ELF-1 (cell line): ENCODE measurements around the gene TTYH3.

Experiments used
- DNase-seq: peaks from one replicate; pipeline ENCODE4 v3.0.0-alpha.2; 2016; ENCODE audit warnings: low read depth, low spot score

Gene TTYH3

GRCh38 chr7:2649139-2649838 lies 17.5 kb downstream of the TTYH3 start:
- no peak for DNase-seq

GRCh38 chr7:2649991-2650390 lies 18.2 kb downstream of the TTYH3 start:
- no peak for DNase-seq

DNA sequence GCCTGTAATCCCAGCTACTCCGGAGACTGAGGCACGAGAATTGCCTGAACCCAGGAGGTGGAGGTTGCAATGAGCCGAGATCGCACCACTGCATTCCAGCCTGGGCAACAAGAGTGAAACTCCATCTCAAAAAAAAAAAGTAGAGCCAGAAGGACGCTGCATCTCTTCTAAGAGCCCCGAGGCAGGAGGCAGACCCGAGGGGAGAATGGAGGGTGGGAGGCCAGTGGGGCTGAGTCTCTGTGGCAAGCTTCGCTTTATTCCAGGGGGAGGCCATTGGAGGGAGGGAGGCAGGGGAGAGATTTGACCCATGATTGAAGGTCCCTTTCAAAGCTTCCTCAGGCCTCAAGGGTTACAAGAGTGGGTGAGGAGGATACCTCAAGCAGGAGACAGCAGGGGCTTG lies 18.7 kb downstream of the TTYH3 start:
- no peak for DNase-seq

- no peak for DNase-seq
Measured at GRCh38 chr7:2651336-2651735, 19.6 kb downstream of the TTYH3 start.

GRCh38 chr7:2651847-2652735 lies 20.3 kb downstream of the TTYH3 start:
- DNase-seq, result no peak

GRCh38 chr7:2652736-2653060 lies 20.9 kb downstream of the TTYH3 start:
- no peak for DNase-seq

DNA sequence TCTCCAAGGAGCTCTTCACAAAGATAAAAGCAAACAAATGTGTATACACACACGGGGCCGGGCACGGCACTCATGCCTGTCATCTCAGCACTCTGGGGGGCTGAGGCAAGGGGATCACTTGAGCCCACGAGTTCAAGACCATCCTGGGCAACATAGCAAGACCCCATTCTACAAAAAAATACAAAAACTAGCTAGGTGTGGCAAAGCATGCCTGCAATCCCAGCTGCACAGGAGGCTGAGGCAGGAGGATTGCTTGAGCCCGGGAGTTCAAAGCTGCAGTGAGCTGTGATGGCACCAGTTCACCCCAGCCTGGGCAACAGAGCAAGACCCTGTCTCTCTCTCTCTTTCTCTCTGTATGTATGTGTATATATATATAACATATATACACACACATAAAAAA lies 22.3 kb downstream of the TTYH3 start:
- no peak for DNase-seq

DNA sequence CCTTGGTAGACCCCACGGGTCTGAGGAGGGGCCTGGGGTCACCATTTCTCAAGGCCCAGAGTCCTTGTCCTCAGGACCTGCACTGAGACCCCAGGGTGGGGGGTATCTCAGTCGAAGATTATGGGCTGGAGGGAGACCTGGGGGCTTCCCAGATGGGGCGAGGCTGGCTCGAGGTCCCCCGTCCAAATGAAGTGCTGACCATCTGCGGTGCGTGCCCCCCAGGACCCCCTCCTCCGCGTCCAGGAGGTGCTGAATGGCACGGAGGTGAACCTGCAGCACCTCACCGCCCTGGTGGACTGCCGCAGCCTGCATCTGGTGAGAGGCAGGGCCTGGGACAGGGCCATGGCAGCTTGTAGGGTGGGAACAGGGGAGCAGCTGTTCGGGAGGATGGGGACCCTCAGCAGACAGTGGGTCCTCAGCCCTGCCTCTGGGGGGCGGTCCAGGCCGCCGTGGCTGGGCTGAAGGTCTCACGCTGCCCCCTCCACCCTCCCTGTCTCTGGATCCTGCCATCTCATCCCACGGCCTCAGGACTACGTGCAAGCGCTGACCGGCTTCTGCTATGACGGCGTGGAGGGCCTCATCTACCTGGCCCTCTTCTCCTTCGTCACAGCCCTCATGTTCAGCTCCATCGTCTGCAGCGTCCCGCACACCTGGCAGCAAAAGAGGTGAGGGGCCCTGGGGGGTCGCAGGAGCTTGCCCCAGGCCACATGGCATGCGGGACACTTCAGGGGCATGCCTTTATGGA lies 24.3 kb downstream of the TTYH3 start:
- no peak for DNase-seq

DNA sequence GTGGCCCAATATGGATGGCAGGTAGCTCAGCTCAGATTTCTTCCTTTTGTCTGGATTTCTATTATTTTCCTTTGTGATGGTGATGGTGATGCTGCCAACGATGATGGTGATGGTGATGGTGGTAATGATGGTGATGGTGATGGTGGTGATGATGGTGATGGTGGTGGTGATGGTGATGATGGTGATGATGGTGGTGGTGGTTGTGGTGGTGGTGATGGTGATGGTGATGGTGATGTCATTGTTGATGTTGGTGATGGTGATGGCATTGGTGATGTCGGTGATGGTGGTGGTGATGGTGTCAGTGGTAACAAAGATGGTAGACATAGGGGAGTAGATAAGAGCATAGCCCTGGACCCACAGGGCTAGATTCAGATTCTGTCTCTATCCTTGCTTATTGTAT lies 25.4 kb downstream of the TTYH3 start:
- DNase-seq, result no peak

DNA sequence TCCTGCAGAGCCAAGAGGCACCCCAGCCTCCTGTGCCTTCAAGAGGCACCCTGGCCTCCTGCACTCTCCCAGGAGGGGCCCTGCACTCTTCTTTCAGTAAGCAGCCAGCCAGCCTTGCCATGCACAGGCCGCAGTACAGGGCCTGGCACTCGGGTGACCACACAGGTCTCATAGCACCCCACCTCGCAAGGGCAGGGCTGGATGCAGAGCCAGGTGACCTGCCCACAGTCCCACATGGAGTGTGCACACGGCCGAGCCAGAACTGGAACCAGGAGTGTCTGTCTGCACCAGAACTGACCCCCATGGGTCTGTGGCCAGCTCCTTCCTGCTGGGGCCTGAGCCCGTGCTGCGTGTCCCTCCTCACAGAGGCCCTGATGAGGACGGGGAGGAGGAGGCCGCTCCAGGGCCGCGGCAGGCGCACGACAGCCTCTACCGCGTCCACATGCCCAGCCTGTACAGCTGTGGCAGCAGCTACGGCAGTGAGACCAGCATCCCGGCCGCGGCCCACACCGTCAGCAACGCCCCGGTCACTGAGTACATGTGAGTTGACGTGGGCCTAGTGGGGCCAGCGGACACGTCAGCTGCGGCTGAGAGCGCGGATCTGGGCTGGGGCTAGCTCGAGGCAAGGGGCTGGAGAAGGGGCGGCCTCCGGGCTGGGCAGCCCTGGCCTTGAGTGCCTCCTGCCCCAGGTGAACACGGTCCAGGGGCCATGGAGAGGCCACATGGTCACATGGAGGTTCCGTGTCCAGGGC lies 26.3 kb downstream of the TTYH3 start:
- no peak for DNase-seq

GRCh38 chr7:2658941-2659340 lies 27.2 kb downstream of the TTYH3 start:
- no peak for DNase-seq

GRCh38 chr7:2659556-2660358 lies 28.0 kb downstream of the TTYH3 start:
- DNase-seq, result no peak

GRCh38 chr7:2660359-2661095 lies 28.7 kb downstream of the TTYH3 start:
- no peak for DNase-seq

DNA sequence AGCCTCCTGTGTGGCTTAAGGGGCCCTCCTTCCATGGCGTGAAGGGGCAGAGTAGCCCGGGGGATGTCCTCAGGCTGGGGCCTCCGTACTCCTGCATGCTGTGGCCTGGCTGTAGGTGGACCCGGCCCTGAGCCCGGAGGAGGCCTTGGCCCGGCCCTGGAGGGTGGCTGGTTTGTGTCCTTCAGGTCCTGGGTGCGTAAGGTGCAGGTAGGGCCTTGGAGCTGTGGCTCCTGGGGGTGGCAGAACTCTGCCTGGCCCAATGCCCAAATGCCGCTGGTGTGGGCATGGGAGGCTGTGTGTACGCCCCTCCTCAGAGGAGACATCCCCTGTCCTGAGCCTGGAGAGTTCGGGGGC lies 29.3 kb downstream of the TTYH3 start:
- no peak for DNase-seq

DNA sequence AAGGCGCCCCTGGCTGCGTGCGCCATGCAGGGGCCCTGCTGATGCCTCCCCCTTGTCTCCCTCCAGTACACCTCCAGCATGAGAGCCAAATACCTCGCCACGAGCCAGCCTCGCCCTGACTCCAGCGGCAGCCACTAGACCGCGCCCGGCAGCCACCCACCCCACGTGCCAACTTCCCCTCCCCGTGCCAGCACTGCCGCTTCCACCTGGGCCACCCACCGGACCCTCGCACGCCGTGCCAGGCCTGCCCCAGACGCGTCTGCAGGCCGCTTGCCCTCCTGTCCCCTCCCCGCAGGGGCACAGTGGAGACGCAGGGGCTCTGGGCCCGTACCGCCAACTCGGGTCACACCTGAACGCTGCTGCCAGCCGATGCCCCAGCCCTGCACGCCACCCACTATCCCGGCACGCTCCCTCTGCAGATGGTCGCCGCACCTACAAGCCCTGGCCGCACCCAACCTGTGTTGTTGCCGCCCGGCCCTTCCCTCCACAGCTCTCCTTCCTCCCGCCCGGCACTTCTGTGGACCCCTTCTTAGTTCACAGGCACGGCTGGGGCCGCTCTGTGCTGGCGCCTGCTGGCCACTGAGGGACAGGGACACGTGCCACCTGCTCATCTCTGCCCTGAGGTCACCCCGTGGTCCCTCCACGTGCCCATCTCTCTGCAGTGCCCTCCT lies 30.0 kb downstream of the TTYH3 start:
- DNase-seq, result no peak

DNA sequence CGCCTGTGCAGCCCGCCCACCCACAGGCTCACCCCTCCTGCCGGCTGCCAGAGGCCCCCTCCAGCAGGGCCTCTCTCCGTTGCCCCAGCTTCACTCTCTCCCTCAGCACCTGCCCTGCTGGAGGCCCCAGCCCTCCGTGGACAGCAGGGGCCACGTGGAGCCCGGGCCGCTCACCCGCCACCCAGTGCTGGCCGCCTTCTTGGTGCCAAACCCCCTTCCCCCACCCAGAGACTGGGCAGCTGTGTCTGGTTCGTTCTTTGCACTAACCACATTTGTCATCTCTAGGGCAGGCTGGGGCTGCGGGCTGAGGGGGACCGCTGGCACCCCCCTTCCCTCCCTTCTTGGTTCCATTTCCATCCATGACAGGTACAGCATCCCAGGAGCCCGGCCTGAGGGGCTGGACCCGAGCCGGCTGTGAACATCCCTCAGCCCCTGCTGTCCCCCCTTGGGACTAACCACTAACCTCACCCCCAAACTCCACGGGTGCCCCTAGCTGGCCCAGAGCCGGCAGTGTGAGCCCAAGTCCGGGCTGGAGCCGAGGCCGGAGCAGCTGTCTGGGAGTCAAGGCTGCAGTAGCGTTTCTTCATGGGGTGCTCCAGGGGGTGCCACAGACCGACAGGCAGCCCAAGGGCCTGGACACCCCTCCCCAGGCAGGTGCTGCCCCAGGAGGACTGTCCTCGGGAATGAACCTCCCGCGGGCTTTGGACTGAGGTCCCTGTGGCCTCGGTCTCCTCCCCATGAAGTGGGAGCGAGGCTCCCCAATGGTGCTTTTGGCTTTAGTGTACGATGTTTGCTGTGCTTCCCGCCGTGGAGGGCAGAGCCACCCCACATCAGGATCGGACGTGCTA lies 30.7 kb downstream of the TTYH3 start:
- no peak for DNase-seq

GRCh38 chr7:2663121-2663886 lies 31.5 kb downstream of the TTYH3 start:
- DNase-seq, result no peak

DNA sequence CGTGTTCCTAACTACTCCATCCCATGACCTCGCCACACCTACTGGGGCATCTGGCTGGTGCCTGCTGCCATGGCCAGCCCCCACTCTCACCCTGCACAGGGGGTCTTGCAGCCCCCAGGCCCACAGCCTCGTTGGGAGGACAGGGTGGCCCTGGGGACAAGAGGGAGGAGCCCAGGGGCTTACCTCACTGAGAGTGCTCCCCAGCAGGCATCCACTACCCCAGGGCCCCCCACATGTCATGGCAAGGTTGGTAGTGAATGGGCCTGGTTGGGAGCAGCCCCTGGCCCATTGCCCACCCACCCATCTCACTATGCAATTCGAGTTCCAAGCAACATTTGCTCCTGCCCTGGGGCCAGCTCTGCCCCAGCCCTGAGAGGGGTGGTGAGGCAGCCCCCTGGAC lies 32.2 kb downstream of the TTYH3 start:
- no peak for DNase-seq
